ENCODE measurements around the gene B3GNT7.
A peak's percentile ranks its signal among the peaks of the same experiment; 100 is the strongest.
"Not testable (repeated sequence)": the region's sequence is repeated elsewhere in the genome, so short reads cannot be mapped to it uniquely, and the experiment has no call there.

The B3GNT7 gene

GRCh38 chr2:231405601-231406367 is 10.3 kb downstream of the B3GNT7 start:
- DNase-seq, result peak; percentile 53

DNA sequence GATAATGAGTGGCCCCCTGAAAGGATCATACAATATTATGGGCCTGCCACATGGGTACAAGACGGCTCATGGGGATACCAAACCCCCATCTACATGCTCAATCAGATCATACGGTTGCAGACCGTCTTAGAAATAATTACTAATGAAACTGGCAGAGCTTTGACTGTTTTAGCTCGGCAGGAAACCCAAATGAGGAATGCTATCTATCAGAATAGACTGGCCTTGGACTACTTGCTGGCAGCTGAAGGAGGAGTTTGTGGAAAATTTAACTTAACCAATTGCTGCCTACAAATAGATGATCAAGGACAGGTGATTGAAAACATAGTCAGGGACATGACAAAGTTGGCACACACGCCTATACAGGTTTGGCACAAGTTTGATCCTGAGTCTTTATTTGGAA is 12.2 kb downstream of the B3GNT7 start:
- DNase-seq, result not testable (repeated sequence)

- DNase-seq, result not testable (repeated sequence)
These were observed 12.8 kb downstream of the B3GNT7 start for GRCh38 chr2:231408304-231408703.

DNA sequence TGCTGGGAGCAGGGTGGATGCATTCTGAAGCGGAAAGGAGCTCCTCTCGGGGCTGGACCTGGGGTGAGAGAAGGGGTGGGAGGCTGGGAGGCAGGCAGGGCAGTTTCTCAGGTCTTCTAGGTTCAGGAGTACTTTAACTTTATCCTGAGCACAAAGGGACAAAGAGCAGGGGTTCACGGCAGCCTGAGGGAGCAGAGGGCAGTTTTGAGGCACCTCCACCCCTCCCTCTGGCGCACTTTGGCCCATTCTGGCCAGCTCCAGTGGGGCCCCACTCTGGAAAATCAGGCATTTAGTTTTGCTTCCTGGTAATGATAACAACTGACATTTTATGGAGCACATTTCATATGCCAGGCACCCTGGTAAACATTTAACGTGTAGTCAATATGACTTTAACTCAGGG is 14.3 kb downstream of the B3GNT7 start:
- DNase-seq, result no peak

- no peak for DNase-seq
These were observed 14.9 kb downstream of the B3GNT7 start for GRCh38 chr2:231410293-231411004.

GRCh38 chr2:231411237-231411636 is 15.7 kb downstream of the B3GNT7 start:
- DNase-seq, result no peak

GRCh38 chr2:231411831-231412617 is 16.5 kb downstream of the B3GNT7 start:
- peak; percentile 68 for DNase-seq

DNA sequence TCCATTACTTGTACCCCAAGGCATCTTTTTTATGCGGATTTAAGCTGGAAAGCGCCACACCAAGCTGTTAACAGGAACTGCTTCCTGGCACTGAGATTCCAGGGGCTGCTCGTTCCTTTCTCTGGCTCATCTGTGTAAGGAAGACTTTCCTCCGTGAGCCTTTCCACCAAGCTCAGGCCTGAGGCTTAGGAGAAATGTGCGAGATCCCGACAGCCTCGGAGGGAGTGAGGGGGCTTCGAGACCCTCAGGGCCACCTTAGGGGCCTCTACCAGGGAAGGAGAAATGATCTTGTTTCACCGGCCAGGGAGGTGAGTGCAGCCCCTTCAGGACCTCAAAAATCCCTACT is 17.1 kb downstream of the B3GNT7 start:
- DNase-seq, result no peak

DNA sequence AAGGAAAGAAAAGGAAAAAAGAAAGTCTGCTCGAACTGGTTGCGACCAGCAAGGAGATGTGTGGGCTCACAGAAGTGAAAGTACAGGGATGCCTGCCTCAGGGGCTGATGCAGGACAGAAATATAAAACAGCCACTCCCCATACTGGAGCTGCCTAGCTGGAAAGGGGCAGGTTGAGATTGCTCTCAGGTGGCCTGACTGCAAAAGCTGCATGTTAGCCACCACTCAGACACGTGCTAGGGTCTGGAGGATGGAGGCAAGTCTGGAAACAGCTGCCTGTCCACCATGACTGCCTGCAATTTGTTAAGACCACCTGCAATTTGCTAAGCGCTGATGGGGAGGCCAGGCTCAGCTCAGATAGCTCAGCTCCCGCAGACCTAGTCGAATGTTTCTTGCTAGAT is 17.9 kb downstream of the B3GNT7 start:
- DNase-seq, result no peak

DNA sequence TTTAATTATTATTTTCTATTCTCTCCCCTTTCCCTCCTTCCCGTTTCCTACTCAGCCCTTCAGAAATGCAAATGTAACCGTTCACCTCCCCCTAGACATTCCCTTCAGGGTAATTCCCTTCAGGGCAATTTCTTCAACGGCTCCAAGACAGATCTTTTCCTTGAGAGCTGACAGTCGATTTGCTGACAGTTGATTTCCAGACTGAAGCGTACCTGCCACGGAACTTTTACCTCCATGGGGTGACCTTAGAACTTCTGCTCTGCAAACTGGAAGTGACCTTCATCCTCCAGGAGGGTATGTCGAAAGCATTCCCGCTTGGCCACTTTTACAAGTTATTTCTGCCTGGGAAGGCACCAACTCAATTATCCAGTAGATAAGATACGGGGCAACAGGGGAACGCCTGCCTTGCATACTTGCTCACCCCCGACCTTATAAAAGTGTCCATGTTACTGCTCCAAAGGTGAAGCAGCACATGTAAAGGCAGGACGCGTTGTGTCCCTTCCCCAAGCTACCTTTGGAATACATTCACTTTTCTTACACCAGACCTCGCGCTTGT is 18.5 kb downstream of the B3GNT7 start:
- DNase-seq, result no peak

DNA sequence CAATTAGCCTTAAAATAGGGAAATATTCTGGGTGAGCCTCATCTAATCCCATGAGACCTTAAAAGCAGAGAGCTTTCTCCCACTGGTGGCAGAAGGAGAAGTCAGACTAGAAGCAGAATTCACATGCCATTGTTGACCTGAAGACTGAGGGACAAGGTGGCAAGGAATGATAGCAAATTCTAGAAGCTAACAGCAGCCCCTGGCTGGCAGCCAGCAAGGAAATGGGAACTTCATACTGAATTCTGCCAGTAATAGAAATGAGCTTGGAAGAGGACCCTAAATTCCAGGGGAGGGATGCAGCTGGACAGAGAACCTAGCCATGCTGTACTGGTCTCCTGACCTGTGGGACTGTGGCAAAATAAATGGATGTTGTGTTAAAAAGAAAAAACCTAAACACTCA is 19.5 kb downstream of the B3GNT7 start:
- DNase-seq, result no peak

- DNase-seq, result no peak
These were observed 23.5 kb downstream of the B3GNT7 start for GRCh38 chr2:231418820-231419640.

DNA sequence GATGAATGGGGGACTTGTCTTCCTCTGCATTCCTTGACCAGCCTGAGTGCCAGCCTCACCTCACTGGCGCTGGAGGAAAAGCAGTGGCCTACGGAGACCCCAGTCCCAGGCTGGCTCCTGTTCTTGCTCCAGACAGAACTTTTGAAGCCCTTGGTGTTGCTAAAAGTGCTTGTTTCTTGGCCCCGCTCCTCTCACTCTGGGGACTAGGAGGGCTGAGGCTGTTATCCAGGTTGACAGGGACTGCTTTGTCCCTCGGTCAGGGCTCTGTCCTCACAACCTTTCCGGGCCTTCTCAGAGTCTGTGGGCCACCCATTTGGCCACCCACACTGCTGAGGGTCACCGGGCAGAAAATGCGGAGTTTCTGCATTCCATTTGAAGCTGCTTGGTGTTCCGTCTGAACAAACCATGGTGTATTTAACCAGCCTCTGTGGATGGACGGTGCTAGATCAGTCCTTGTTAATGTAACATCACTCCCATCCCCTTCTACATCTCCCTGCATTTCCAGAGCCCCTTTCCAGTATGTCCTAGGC is 25.6 kb downstream of the B3GNT7 start:
- DNase-seq, result no peak

- DNase-seq, result no peak
These were observed 26.5 kb downstream of the B3GNT7 start for GRCh38 chr2:231422056-231422455.

- DNase-seq, result no peak
These were observed 27.7 kb downstream of the B3GNT7 start for GRCh38 chr2:231423176-231423575.

GRCh38 chr2:231425291-231425810 is 29.8 kb downstream of the B3GNT7 start:
- no peak for DNase-seq

DNA sequence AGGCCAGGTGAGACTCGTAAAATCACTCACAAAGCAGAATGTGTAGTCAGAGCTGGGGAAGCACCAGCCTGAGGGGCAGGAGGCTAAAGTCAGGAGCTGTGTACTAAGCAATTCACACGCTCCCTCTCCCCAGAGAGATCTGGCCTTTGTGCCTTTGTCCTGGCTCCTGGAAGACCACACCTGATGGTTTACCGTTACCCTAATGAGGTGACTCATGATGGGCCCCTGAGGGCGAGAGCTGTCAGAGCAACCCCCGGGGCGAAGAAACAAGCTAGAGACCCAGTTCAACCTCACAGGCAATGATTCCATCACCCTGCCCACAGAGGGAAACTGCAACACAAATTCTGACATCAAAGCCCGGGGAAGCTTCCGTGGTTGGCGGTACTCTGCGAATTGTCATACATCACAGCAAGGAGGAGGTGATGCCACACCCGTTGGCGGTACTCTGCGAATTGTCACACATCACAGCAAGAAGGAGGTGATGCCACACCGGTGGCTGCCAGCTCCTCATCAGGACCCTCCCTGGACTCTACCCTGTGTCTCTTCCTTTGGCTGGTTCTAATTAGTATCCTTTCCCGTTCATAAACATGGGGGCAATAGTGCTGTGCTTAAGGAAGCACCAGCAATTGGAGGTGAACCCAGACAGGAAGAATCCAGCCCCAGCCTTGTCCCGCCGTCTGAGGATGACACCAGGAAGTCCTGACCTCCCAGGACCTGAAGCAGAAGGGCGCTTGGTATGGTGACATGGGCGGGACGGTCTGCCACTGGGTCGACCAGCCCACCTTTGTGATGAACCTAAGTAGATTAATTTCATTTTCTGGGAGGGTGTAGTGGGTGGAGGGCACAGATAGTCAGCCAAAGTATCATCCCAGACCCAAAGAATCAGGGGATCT is 30.5 kb downstream of the B3GNT7 start:
- peak; percentile 88 for DNase-seq

GRCh38 chr2:231427116-231427515 is 31.6 kb downstream of the B3GNT7 start:
- DNase-seq, result no peak

DNA sequence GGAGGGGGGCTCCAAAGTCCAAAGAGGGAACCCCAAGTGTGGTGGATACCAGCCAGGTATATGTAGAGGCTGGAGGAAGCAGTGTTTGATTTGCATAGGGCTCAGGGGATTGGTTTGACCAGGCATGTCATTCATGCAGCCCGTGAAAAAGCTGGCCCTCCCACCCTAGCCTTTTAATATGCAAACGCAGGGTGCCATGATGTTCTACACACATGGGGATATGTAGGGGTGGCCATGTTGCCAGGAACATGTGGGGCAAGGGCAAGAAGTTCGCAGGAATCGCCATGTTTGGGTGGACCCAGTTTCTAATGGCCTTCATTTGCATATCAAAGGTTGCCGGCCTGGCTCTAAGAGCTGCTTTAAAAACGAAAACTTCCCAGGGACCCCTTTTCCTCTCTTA is 33.6 kb downstream of the B3GNT7 start:
- no peak for DNase-seq

GRCh38 chr2:231429901-231430300 is 34.4 kb downstream of the B3GNT7 start:
- no peak for DNase-seq

- not testable (repeated sequence) for DNase-seq
These were observed 34.9 kb downstream of the B3GNT7 start for GRCh38 chr2:231430437-231430836.
